Prostate gland (tissue), 2 donors: ENCODE results near the gene CPEB1.

Source experiments
- CTCF ChIP-seq, 4 experiments: fragments of 200-600 bp in 2 of 4; fragments of 450-650 bp in 2 of 4; sonication (generic) in 2 of 4; IDR thresholded peaks; 1 replicate in 3 of 4; 2 replicates in 1 of 4; pipeline ENCODE4 v1.5.1; 2016 to 2019; ENCODE audit warnings: antibody characterized with exemption in 4 of 4, mild to moderate bottlenecking in 2 of 4, moderate library complexity in 2 of 4
- POLR2A ChIP-seq: fragments of 450-650 bp; IDR thresholded peaks from one replicate; pipeline ENCODE4 v1.6.1; 2016; ENCODE audit warnings: antibody characterized with exemption, mild to moderate bottlenecking
- POLR2AphosphoS5 ChIP-seq: sonication (generic); formaldehyde crosslinking; IDR thresholded peaks from one replicate; pipeline ENCODE4 v1.6.1; 2017; ENCODE audit warnings: antibody characterized with exemption

DNA sequence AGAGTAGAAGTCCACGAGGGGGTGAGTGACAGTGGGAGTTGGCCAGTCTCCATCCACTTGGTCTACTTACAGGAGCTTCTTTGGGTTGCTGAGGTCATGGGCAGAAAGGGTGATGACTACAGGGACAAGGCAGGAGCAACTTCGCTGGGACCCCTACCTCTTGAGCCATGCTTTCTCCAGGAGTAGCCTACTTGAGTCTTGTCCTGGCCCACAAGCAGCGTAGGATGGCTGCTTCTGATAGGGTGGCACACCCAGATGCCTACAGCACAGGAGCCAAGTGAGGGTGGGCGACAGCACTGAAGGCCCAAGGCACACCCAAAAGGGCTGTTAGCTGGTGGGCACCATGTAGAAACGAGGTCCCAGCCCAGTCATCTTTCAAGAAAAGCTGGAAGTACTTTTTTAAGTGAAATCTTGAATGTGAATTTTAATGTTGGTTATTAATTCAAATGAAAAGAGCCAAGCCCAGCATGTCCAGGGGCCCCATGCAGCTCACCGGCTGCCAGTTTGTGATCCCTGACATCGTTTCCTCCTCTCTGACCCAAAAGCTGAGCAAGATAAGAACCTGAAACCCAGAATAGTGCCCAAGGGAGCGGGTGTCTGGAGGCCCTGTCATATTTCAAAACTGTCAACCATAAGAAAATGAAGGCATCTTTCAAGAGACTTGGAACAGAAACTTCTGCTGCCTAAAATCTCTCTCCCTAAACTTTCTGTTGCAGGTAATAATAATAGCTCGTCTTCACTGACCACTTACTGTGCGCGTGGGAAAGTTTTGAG is 2.2 kb upstream of the CPEB1 start:
- TF ChIP-seq CTCF (IDR thresholded peaks at IDR 0.05) (no peak), POLR2AphosphoS5 (no peak), POLR2A (no peak)
